Thyroid gland (tissue), 4 donors: ENCODE data around the gene CXCL12. TPM values are rescaled to one million over a fixed set of nuclear protein-coding genes. Genes with fewer than 3 reads are reported as not detected.
A peak's percentile ranks its signal among the peaks of the same experiment; 100 is the strongest.

Experiments used
- DNase-seq, 2 donors: peaks; one replicate each; pipeline ENCODE4 v3.0.0-alpha.2; 2019
- H3K27ac ChIP-seq, 3 donors: fragments of 200-600 bp; sonication (generic); 1 replicate in 2 of 3; 2 replicates in 1 of 3; pipeline ENCODE4 v1.5.1; 2016 to 2019; ENCODE audit warnings: mild to moderate bottlenecking in 1 of 3, moderate library complexity in 1 of 3
- H3K27me3 ChIP-seq: fragments of 200-600 bp; sonication (generic); one replicate; pipeline ENCODE4 v1.5.1; 2019
- H3K36me3 ChIP-seq, 2 donors: fragments of 200-600 bp; sonication (generic); one replicate each; pipeline ENCODE4 v1.5.1; 2016 to 2019
- H3K4me1 ChIP-seq, 2 donors: fragments of 200-600 bp; sonication (generic); one replicate each; pipeline ENCODE4 v1.5.1; 2017 to 2019
- H3K4me3 ChIP-seq, 3 donors: fragments of 200-600 bp; sonication (generic); replicated peaks in 1 of 3; 1 replicate in 2 of 3; 2 replicates in 1 of 3; pipeline ENCODE4 v1.5.1; 2016; ENCODE audit warnings: mild to moderate bottlenecking in 1 of 3
- H3K9me3 ChIP-seq: fragments of 200-600 bp; sonication (generic); one replicate; pipeline ENCODE4 v1.5.1; 2017
- POLR2A ChIP-seq, 2 donors: fragments of 450-650 bp; IDR thresholded peaks; one replicate each; pipeline ENCODE4 v1.6.1; 2017; ENCODE audit warnings: antibody characterized with exemption in 2 of 2, mild to moderate bottlenecking in 2 of 2, moderate library complexity in 1 of 2
- WGBS, 2 donors: methylation state at CpG; one replicate each; pipeline ENCODE4 v1.1.5; 2017; 5-methylcytosine and 5-hydroxymethylcytosine counted together
- intact Hi-C: fragments of 100-400 bp; cut with DNase I; formaldehyde crosslinking; loops from one replicate; pipeline ENCODE4 v1.15.1; 2023
- total RNA-seq, 4 donors: library from RNA; depleted of rRNA; stranded (reverse); fragments of >200 nt; gene quantifications; one replicate each; pipeline ENCODE4 v1.2.3, GENCODE V29; 2016
- TF ChIP-seq, protein P1 (sequence below), 6 experiments: fragments of 200-600 bp in 3 of 6; fragments of 450-650 bp in 3 of 6; sonication (generic) in 3 of 6; IDR thresholded peaks; one replicate each; pipeline ENCODE4 v1.5.1; 2016 to 2019; ENCODE audit warnings: antibody characterized with exemption in 6 of 6, mild to moderate bottlenecking in 2 of 6, inconsistent platforms in 1 of 6, moderate library complexity in 1 of 6

The CXCL12 gene
- total RNA-seq, 4 donors from 2014 or later: 32.4 to 88.0 (median 47.6) TPM

DNA sequence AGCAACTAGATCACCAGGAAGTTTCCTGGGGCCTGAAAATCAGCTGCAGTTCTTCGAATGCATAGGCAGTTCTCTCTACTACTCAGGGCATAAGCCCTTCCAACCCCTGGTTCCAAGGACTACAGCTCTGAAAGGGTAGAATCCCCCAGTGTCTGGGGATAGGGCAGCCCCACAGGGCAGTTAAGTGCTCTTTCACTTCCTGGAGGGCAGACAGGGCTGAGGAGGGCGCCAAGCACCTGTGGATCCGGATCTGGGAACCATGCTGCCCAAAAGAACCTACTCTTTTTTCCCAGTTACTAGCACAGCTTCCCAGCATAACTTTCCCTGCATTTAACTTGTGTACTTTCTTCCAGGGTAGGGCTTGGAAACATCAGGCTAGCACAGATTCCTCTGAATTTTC is 41.1 kb downstream of the CXCL12 start:
- H3K4me1 ChIP-seq: peaks cover 0 to 11% of the 10 kb centered on the region in 2 donors
- no peak for TF ChIP-seq POLR2A (IDR thresholded peaks at IDR 0.05)
- TF ChIP-seq, protein P1, sequence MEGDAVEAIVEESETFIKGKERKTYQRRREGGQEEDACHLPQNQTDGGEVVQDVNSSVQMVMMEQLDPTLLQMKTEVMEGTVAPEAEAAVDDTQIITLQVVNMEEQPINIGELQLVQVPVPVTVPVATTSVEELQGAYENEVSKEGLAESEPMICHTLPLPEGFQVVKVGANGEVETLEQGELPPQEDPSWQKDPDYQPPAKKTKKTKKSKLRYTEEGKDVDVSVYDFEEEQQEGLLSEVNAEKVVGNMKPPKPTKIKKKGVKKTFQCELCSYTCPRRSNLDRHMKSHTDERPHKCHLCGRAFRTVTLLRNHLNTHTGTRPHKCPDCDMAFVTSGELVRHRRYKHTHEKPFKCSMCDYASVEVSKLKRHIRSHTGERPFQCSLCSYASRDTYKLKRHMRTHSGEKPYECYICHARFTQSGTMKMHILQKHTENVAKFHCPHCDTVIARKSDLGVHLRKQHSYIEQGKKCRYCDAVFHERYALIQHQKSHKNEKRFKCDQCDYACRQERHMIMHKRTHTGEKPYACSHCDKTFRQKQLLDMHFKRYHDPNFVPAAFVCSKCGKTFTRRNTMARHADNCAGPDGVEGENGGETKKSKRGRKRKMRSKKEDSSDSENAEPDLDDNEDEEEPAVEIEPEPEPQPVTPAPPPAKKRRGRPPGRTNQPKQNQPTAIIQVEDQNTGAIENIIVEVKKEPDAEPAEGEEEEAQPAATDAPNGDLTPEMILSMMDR (IDR thresholded peaks at IDR 0.05): no peak
- no peaks in the 10 kb centered on the region for H3K36me3 ChIP-seq
- no peak overlapping the region for H3K27ac ChIP-seq
- H3K9me3 ChIP-seq: no peaks in the 10 kb centered on the region
- 83 to 87% methylated on average over 3 of the region's 3 CpGs for WGBS, 2 donors
- intact Hi-C loops: no loop called here
- H3K4me3 ChIP-seq: no peak overlapping the region
- DNase-seq: peak in 1 of 2 donors; percentile 18
- no peaks in the 10 kb centered on the region for H3K27me3 ChIP-seq

DNA sequence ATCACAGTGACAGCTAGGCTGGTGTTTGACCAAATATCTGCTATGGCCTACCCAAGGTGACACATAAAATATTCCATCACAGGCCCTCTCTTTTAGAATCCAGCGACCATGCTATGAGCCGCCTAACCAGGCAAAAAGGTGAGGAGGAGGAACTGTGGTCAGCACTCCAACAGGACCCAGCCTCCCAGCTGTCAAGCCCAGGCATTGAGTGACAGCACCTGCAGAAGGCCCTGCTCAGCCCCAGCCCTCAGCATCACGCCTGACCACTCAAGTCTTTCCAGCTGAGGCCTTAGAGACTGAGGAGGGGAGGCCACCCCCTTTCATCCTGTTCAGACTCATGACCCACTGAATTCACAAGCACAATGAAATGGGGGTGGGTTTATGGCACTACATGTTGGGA is 43.0 kb downstream of the CXCL12 start:
- Histone ChIP-seq H3K4me3 (no peak overlapping the region), H3K9me3 (no peaks in the 10 kb centered on the region), H3K4me1 (peaks cover 0 to 11% of the 10 kb centered on the region in 2 donors), H3K27ac (no peak overlapping the region), H3K36me3 (no peaks in the 10 kb centered on the region), H3K27me3 (no peaks in the 10 kb centered on the region)
- intact Hi-C loops: no loop called here
- no peak for TF ChIP-seq POLR2A (IDR thresholded peaks at IDR 0.05)
- TF ChIP-seq, protein P1 (IDR thresholded peaks at IDR 0.05): no peak
- 100% methylated on average over 2 to 3 of the region's 3 CpGs for WGBS, 2 donors
- DNase-seq: no peak

DNA sequence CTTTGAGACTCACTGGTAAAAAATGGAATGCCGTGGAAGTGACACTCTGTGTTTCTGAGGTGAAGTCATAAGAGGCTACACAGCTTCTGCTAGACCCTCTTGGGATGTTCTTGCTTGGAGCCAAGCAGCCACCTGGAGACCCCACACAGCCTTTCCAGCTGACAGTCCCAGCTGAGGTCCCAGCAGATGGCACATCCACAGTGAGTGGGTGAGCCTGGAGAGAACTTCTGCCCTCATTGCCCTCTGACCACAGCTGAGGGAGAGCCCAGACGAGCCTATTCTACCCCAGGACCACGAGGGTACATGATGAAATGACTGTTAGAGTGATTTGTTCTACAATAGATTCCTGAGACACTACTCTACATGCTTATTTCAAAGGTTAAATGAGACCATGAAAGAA is 44.3 kb downstream of the CXCL12 start:
- Histone ChIP-seq H3K36me3 (no peaks in the 10 kb centered on the region), H3K27ac (no peak overlapping the region), H3K27me3 (no peaks in the 10 kb centered on the region), H3K9me3 (no peaks in the 10 kb centered on the region), H3K4me1 (peaks cover 0 to 11% of the 10 kb centered on the region in 2 donors), H3K4me3 (no peak overlapping the region)
- TF ChIP-seq POLR2A (IDR thresholded peaks at IDR 0.05): no peak
- TF ChIP-seq, protein P1 (IDR thresholded peaks at IDR 0.05): no peak
- WGBS, 2 donors: 67 to 83% methylated on average over 3 of the region's 3 CpGs
- intact Hi-C loops: no loop called here
- no peak for DNase-seq

DNA sequence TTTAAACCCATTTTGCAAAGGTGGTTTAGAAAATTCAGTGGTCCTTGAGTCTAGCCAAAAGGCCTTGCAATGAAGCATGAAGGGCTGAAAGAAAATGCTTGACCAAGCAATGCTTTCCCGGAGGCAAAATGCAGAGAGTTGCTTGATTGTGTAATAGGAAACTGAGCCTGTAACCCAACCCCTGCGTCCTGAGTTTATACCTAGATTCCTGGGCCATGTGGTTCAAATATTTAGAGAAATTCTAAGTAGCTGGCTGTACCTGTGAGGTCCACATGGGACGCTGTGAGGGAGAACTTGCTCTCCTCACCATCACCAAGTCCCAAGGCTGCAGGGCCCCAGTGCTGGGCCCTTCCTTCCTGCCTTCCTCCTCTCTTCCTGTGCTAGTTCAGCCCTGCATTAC is 45.7 kb downstream of the CXCL12 start:
- intact Hi-C loops: no loop called here
- Histone ChIP-seq H3K9me3 (no peaks in the 10 kb centered on the region), H3K4me3 (no peak overlapping the region), H3K27ac (no peak overlapping the region), H3K27me3 (no peaks in the 10 kb centered on the region), H3K36me3 (no peaks in the 10 kb centered on the region), H3K4me1 (peaks cover 0 to 12% of the 10 kb centered on the region in 2 donors)
- TF ChIP-seq POLR2A (IDR thresholded peaks at IDR 0.05): no peak
- TF ChIP-seq, protein P1 (IDR thresholded peaks at IDR 0.05): peak in 3 of 6 experiments; percentile 36 to 48 (median 40)
- DNase-seq: peak; percentile 36 to 50
- WGBS, 2 donors: 27 to 35% methylated on average over 3 of the region's 3 CpGs

DNA sequence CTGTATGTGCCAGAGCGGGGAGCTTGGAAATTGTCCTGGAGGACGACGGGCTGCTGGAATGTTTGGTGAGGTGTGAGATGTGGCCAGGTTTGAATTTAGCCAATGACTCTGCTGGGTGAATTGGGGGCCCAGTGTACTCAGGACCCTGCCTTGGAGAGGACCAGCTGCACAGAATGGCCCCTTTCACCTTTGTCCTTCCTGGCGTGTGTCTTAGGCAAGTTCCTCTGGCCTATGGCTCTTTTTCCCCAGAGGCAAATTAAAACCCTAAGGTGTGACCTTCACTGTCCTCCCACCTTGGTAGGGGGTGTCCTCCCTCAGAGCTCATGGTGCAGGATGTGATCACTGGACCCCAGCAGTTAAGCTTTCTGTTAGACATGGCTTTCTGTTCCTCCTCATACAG is 47.8 kb downstream of the CXCL12 start:
- Histone ChIP-seq H3K27ac (no peak overlapping the region), H3K4me1 (peaks cover 0 to 21% of the 10 kb centered on the region in 2 donors), H3K4me3 (no peak overlapping the region), H3K9me3 (no peaks in the 10 kb centered on the region), H3K27me3 (no peaks in the 10 kb centered on the region), H3K36me3 (no peaks in the 10 kb centered on the region)
- TF ChIP-seq, protein P1 (IDR thresholded peaks at IDR 0.05): no peak
- TF ChIP-seq POLR2A (IDR thresholded peaks at IDR 0.05): no peak
- 92 to 96% methylated on average over 4 of the region's 4 CpGs for WGBS, 2 donors
- DNase-seq: no peak
- intact Hi-C loops: no loop called here
